Measurements from ENCODE around the gene ARHGEF37. TPM values are rescaled to one million over a fixed set of nuclear protein-coding genes. Genes with fewer than 3 reads are reported as not detected.

Gene ARHGEF37
- total RNA-seq, 1 donor from 2014 or later, result 13.5 TPM

GRCh38 chr5:149629421-149629820, 48.1 kb downstream of the ARHGEF37 start:
- no peak overlapping the region for H3K27ac ChIP-seq
- H3K4me3 ChIP-seq, result no peak overlapping the region
- intact Hi-C loops (cut with DNase I), result no loop called here
- no peak for DNase-seq
- no peaks in the 10 kb centered on the region for H3K9me3 ChIP-seq
- H3K27me3 ChIP-seq (ENCODE audit: low read depth), result no peaks in the 10 kb centered on the region
- peaks cover 33% of the 10 kb centered on the region for H3K36me3 ChIP-seq
- no peak for ATAC-seq
- TF ChIP-seq CTCF (IDR thresholded peaks at IDR 0.05), result no peak
- peaks cover 6% of the 10 kb centered on the region for H3K4me1 ChIP-seq

- intact Hi-C loops (cut with DNase I), result loop anchor here (10.0 kb wide), 1 partner anchor 194 kb away; no protein-coding TSS in a partner anchor
- no peak for TF ChIP-seq CTCF (IDR thresholded peaks at IDR 0.05)
- ATAC-seq (no peak), DNase-seq (no peak)
- Histone ChIP-seq H3K36me3 (peaks cover 27% of the 10 kb centered on the region), H3K27ac (no peak overlapping the region), H3K4me1 (peaks cover 6% of the 10 kb centered on the region), H3K27me3 (ENCODE audit: low read depth) (no peaks in the 10 kb centered on the region), H3K9me3 (no peaks in the 10 kb centered on the region), H3K4me3 (no peak overlapping the region)
Measured at GRCh38 chr5:149630337-149630736, 49.0 kb downstream of the ARHGEF37 start.

- H3K36me3 ChIP-seq, result peaks cover 19% of the 10 kb centered on the region
Measured at GRCh38 chr5:149631506-149631905, 50.2 kb downstream of the ARHGEF37 start.

GRCh38 chr5:149632311-149633251, 51.3 kb downstream of the ARHGEF37 start:
- H3K36me3 ChIP-seq, result peaks cover 12% of the 10 kb centered on the region
- H3K4me1 ChIP-seq, result peaks cover 6% of the 10 kb centered on the region
- ATAC-seq, result peak; percentile 59 to 64
- no peak overlapping the region for H3K27ac ChIP-seq
- TF ChIP-seq CTCF (IDR thresholded peaks at IDR 0.05), result no peak
- H3K27me3 ChIP-seq (ENCODE audit: low read depth), result no peaks in the 10 kb centered on the region
- intact Hi-C loops (cut with DNase I), result loop anchor here (10.0 kb wide), 1 partner anchor 192 kb away; no protein-coding TSS in a partner anchor
- H3K9me3 ChIP-seq, result no peaks in the 10 kb centered on the region
- no peak overlapping the region for H3K4me3 ChIP-seq
- no peak for DNase-seq

More at GRCh38 chr5:149631506-149631905, 50.2 kb downstream of the ARHGEF37 start:
- no peak overlapping the region for H3K27ac ChIP-seq
- intact Hi-C loops (cut with DNase I), result loop anchor here (10.0 kb wide), 1 partner anchor 193 kb away; no protein-coding TSS in a partner anchor
- H3K4me1 ChIP-seq, result peaks cover 6% of the 10 kb centered on the region
- DNase-seq (no peak), ATAC-seq (no peak)
- no peak for TF ChIP-seq CTCF (IDR thresholded peaks at IDR 0.05)
- H3K27me3 ChIP-seq (ENCODE audit: low read depth), result no peaks in the 10 kb centered on the region
- H3K4me3 ChIP-seq, result no peak overlapping the region
- no peaks in the 10 kb centered on the region for H3K9me3 ChIP-seq

GRCh38 chr5:149633476-149634350, 52.4 kb downstream of the ARHGEF37 start:
- H3K36me3 ChIP-seq, result peaks cover 12% of the 10 kb centered on the region
- no peaks in the 10 kb centered on the region for H3K9me3 ChIP-seq
- H3K4me3 ChIP-seq, result no peak overlapping the region
- H3K27me3 ChIP-seq (ENCODE audit: low read depth), result no peaks in the 10 kb centered on the region
- peaks cover under 1% of the 10 kb centered on the region for H3K4me1 ChIP-seq
- no peak for DNase-seq
- no peak for TF ChIP-seq CTCF (IDR thresholded peaks at IDR 0.05)
- H3K27ac ChIP-seq, result no peak overlapping the region
- intact Hi-C loops (cut with DNase I), result loop anchor here (10.0 kb wide), 1 partner anchor 191 kb away; no protein-coding TSS in a partner anchor
- ATAC-seq, result no peak

All from lower lobe of right lung (tissue), 2 donors.